Endothelial cell of umbilical vein (primary cell): ENCODE measurements around the gene USP46. TPM values are rescaled to one million over a fixed set of nuclear protein-coding genes. Genes with fewer than 3 reads are reported as not detected.

Experiments used
- BruUV-seq: library from RNA; stranded (reverse); fragments of 400-500 nt; replicated peaks from 2 replicates; lab custom pipeline; 2021; lab: Mats Ljungman, UMichigan
- CTCF ChIA-PET: fragments of 300-600, 350-600 bp; sonication (Branson Sonifier 250); formaldehyde crosslinking; loops from one replicate; lab custom pipeline; 2021; ENCODE audit warnings: antibody characterized with exemption, inconsistent platforms; lab: Charles Lee
- POLR2A ChIA-PET: fragments of 300-600, 350-600 bp; sonication (Branson Sonifier 250); formaldehyde crosslinking; loops from one replicate; lab custom pipeline; 2021; ENCODE audit warnings: antibody characterized with exemption, inconsistent platforms; lab: Charles Lee
- DNase-seq: peaks from one replicate; pipeline ENCODE4 v3.0.0-alpha.2; 2011; ENCODE audit warnings: low read depth, low spot score
- FAIRE-seq: peaks from 2 replicates; lab custom pipeline; 2011; peaks lifted over from hg19 to GRCh38; lab: Jason Lieb, UNC
- H2AFZ ChIP-seq: 2 replicates; pipeline ENCODE4 v1.6.0; 2012; ENCODE audit warnings: low read depth, low read length, control low read depth, inconsistent platforms
- H3K27ac ChIP-seq: 2 replicates; pipeline ENCODE4 v1.5.1; 2011; ENCODE audit warnings: low read depth, mild to moderate bottlenecking, control low read depth, low read length, moderate library complexity; ENCODE audit not compliant: insufficient read depth
- H3K27me3 ChIP-seq, 2 experiments: 2 replicates each; pipeline versions ENCODE4 v1.6.0 to v1.6.1; 2011; ENCODE audit warnings: low read length in 2 of 2, mixed read lengths in 1 of 2; ENCODE audit not compliant: control insufficient read depth in 2 of 2, insufficient read depth in 2 of 2
- H3K36me3 ChIP-seq, 2 experiments: 2 replicates in 1 of 2; 3 replicates in 1 of 2; pipeline ENCODE4 v1.5.1; 2011; ENCODE audit warnings: low read length in 2 of 2, mild to moderate bottlenecking in 1 of 2, moderate library complexity in 1 of 2; ENCODE audit not compliant: control insufficient read depth in 2 of 2, insufficient read depth in 2 of 2; ENCODE audit errors: extremely low read depth in 1 of 2
- H3K4me1 ChIP-seq: 3 replicates; pipeline ENCODE4 v1.5.1; 2011; ENCODE audit warnings: mild to moderate bottlenecking, low read length; ENCODE audit not compliant: control insufficient read depth, insufficient read depth; ENCODE audit errors: extremely low read depth
- H3K4me2 ChIP-seq: 2 replicates; pipeline ENCODE4 v1.6.1; 2011; ENCODE audit warnings: low read length, control low read depth, mixed read lengths; ENCODE audit not compliant: insufficient read depth
- H3K4me3 ChIP-seq, 3 experiments: fragments of 200-600 bp in 1 of 3; sonication (generic), shearing (Covaris generic) in 1 of 3; replicated peaks in 1 of 3; 2 replicates each; pipeline ENCODE4 v1.5.1; 2011 to 2016; ENCODE audit warnings: control low read depth in 3 of 3, low read length in 3 of 3, mild to moderate bottlenecking in 2 of 3, inconsistent platforms in 1 of 3, low read depth in 1 of 3, moderate library complexity in 1 of 3; ENCODE audit not compliant: insufficient read depth in 1 of 3
- H3K79me2 ChIP-seq: 2 replicates; pipeline ENCODE4 v1.6.0; 2012; ENCODE audit warnings: low read length, inconsistent platforms; ENCODE audit not compliant: control insufficient read depth, insufficient read depth
- H3K9ac ChIP-seq: replicated peaks from 2 replicates; pipeline ENCODE3; 2011; ENCODE audit warnings: low read length, control low read depth; ENCODE audit not compliant: insufficient read depth; ENCODE audit errors: extremely low read depth
- H3K9me1 ChIP-seq: replicated peaks from 3 replicates; pipeline ENCODE4 v1.6.0; 2011; ENCODE audit warnings: mild to moderate bottlenecking, low read length; ENCODE audit not compliant: control insufficient read depth, insufficient read depth; ENCODE audit errors: extremely low read depth
- H3K9me3 ChIP-seq: replicated peaks from 2 replicates; pipeline ENCODE4 v1.5.1; 2012; ENCODE audit warnings: low read length, inconsistent platforms; ENCODE audit not compliant: control insufficient read depth, insufficient read depth
- H4K20me1 ChIP-seq: replicated peaks from 2 replicates; pipeline ENCODE3; 2011; ENCODE audit warnings: mild to moderate bottlenecking, low read length; ENCODE audit not compliant: control insufficient read depth, insufficient read depth; ENCODE audit errors: extremely low read depth
- CTCF ChIP-seq, 2 donors: IDR thresholded peaks; 1 replicate in 1 of 2; 2 replicates in 1 of 2; pipeline ENCODE4 v1.5.1; 2011; ENCODE audit warnings: low read length in 2 of 2, mild to moderate bottlenecking in 2 of 2, moderate library complexity in 2 of 2, control low read depth in 1 of 2, inconsistent platforms in 1 of 2, low read depth in 1 of 2; ENCODE audit not compliant: insufficient read depth in 1 of 2; ENCODE audit errors: extremely low read depth in 1 of 2
- POLR2A ChIP-seq: IDR thresholded peaks from 2 replicates; pipeline ENCODE4 v1.6.1; 2012; ENCODE audit warnings: low read depth, mild to moderate bottlenecking, control low read depth, low read length
- dilution Hi-C: fragments of 300-500 bp; cut with MboI; formaldehyde crosslinking; loops from one replicate; pipeline ENCODE4 v1.15.0; 2019; ENCODE audit warnings: low sequenced_read_pairs; ENCODE audit not compliant: extremely low pct_ligation_motif_present
- intact Hi-C: fragments of 100-400 bp; cut with micrococcal nuclease; formaldehyde crosslinking; loops from one replicate; pipeline ENCODE4 v1.10.0; 2022
- polyA plus RNA-seq, 4 experiments: library from polyadenylated mRNA; depleted of rRNA in 3 of 4; stranded (reverse) in 3 of 4; unstranded in 1 of 4; fragments of >200 nt; gene quantifications; 2 replicates each; pipeline versions ENCODE4 v1.2.1 to v1.2.3, GENCODE V29; 2011 to 2012; ENCODE audit warnings: missing spikeins in 1 of 4
- total RNA-seq: library from RNA; stranded (reverse); gene quantifications from 2 replicates; pipeline ENCODE4 v1.2.3, GENCODE V29; 2021

Gene USP46
- total and polyA plus RNA-seq, 2 donors (not counting 3 experiments of a cell fraction or from before 2014, with no cell fraction given), result 5.2 to 23.7 TPM

GRCh38 chr4:52588097-52588496 lies 71.0 kb downstream of the USP46 start:
- no TSS peak for BruUV-seq
- Histone ChIP-seq H3K27ac (peak overlapping the region; percentile 96), H3K4me1 (peaks cover 17% of the 10 kb centered on the region), H3K4me3 (no peak overlapping the region), H2AFZ (peak overlapping the region; percentile 16), H3K9me1 (no peaks in the 10 kb centered on the region), H3K9ac (peak overlapping the region; percentile 77), H3K79me2 (no peaks in the 10 kb centered on the region), H3K27me3 (no peaks in the 10 kb centered on the region), H4K20me1 (no peaks in the 10 kb centered on the region), H3K4me2 (peak overlapping the region; percentile 9), H3K36me3 (no peaks in the 10 kb centered on the region), H3K9me3 (no peaks in the 10 kb centered on the region)
- ChIA-PET POLR2A (interaction anchor here (1.4 kb wide), 1 partner anchor 124 kb away, joined by 3 read pairs; no protein-coding TSS in a partner anchor), CTCF (interaction anchor here (0.6 to 3.2 kb wide), 27 partner anchors 8 to 1646 kb away, joined by 3 to 35 read pairs (median 4); no protein-coding TSS in a partner anchor)
- dilution Hi-C loops, result no loop called here
- DNase-seq, result peak; percentile 67
- peak; percentile 59 for FAIRE-seq
- TF ChIP-seq POLR2A (no peak), CTCF (IDR thresholded peaks at IDR 0.05; ENCODE audit: extremely low read depth in 1 of 2, insufficient read depth in 1 of 2, low read depth in 1 of 2, low read length in 2 of 2) (peak; percentile 55 to 73)
- intact Hi-C loops, result loop anchor here (1.0 to 5.0 kb wide), 8 partner anchors 43 to 1694 kb away; partner anchors contain the start of genes RASL11B and USP46

GRCh38 chr4:52586069-52586468 lies 73.0 kb downstream of the USP46 start:
- Histone ChIP-seq H3K4me2 (no peak overlapping the region), H2AFZ (no peak overlapping the region), H3K36me3 (no peaks in the 10 kb centered on the region), H3K27ac (no peak overlapping the region), H3K9me1 (no peaks in the 10 kb centered on the region), H4K20me1 (no peaks in the 10 kb centered on the region), H3K9me3 (no peaks in the 10 kb centered on the region), H3K4me1 (peaks cover 17% of the 10 kb centered on the region), H3K9ac (no peak overlapping the region), H3K4me3 (no peak overlapping the region), H3K27me3 (peaks cover 0 to 4% of the 10 kb centered on the region in 2 experiments), H3K79me2 (no peaks in the 10 kb centered on the region)
- intact Hi-C loops, result loop anchor here (5.0 kb wide), 2 partner anchors 1646 to 1696 kb away; no protein-coding TSS in a partner anchor
- dilution Hi-C loops, result no loop called here
- FAIRE-seq (no peak), DNase-seq (no peak)
- POLR2A ChIA-PET, result no interaction called here
- CTCF ChIA-PET, result interaction anchor here (0.9 to 2.2 kb wide), 2 partner anchors 40 to 62 kb away, joined by 3 to 8 read pairs; no protein-coding TSS in a partner anchor
- TF ChIP-seq CTCF (IDR thresholded peaks at IDR 0.05; ENCODE audit: extremely low read depth in 1 of 2, insufficient read depth in 1 of 2, low read depth in 1 of 2, low read length in 2 of 2), result no peak
- no TSS peak for BruUV-seq
